WTC11 (cell line): Measurements from ENCODE around the gene SLPI. TPM values are rescaled to one million over a fixed set of nuclear protein-coding genes. Genes with fewer than 3 reads are reported as not detected.

ENCODE experiments used
- ATAC-seq: fragments of 200-7000 bp; cut with Tn5 transposase; 2 replicates; pipeline ENCODE4 v1.10.0; 2021; ENCODE audit warnings: mild to moderate bottlenecking, moderate library complexity
- CTCF ChIA-PET: fragments of 300-600 bp; sonication (Branson Sonifier 250); formaldehyde crosslinking; loops from one replicate; lab custom pipeline; 2021; ENCODE audit warnings: antibody characterized with exemption; lab: Charles Lee
- POLR2A ChIA-PET: fragments of 350-600 bp; sonication (Branson Sonifier 250); formaldehyde crosslinking; loops from one replicate; lab custom pipeline; 2021; ENCODE audit warnings: antibody characterized with exemption; lab: Charles Lee
- DNase-seq: peaks from one replicate; pipeline ENCODE4 v3.0.0; 2021; ENCODE audit warnings: low spot score
- H3K27ac Mint-ChIP-seq: 2 replicates; pipeline ENCODE4 v1.8.0; 2021; ENCODE audit warnings: mixed read lengths
- H3K27me3 Mint-ChIP-seq: 2 replicates; pipeline ENCODE4 v1.8.0; 2021; ENCODE audit warnings: low read depth, mild to moderate bottlenecking, moderate library complexity, mixed read lengths
- H3K36me3 Mint-ChIP-seq: 2 replicates; pipeline ENCODE4 v1.8.0; 2021; ENCODE audit warnings: mixed read lengths
- H3K4me1 Mint-ChIP-seq: 2 replicates; pipeline ENCODE4 v1.8.0; 2022; ENCODE audit warnings: mixed read lengths
- H3K4me3 Mint-ChIP-seq: 2 replicates; pipeline ENCODE4 v1.8.0; 2021; ENCODE audit warnings: mild to moderate bottlenecking, moderate library complexity, mixed read lengths
- H3K9me3 Mint-ChIP-seq: 2 replicates; pipeline ENCODE4 v1.8.0; 2021; ENCODE audit warnings: mixed read lengths
- AR ChIP-seq: fragments of 250-450 bp; sonication (Bioruptor Pico); IDR thresholded peaks from 2 replicates; pipeline ENCODE4 v1.9.0; 2021; ENCODE audit warnings: mild to moderate bottlenecking
- CBFB ChIP-seq: sonication (generic); formaldehyde crosslinking; IDR thresholded peaks from 2 replicates; pipeline ENCODE4 v1.8.1; 2022; ENCODE audit warnings: mild to moderate bottlenecking, low read depth, missing genetic modification reagents
- CREM ChIP-seq: sonication (generic); formaldehyde crosslinking; IDR thresholded peaks from 2 replicates; pipeline ENCODE4 v1.8.1; 2022; ENCODE audit warnings: mild to moderate bottlenecking, missing genetic modification reagents, moderate library complexity
- CTCF ChIP-seq: fragments of 200-600 bp; IDR thresholded peaks from 2 replicates; pipeline ENCODE4 v1.8.0; 2022; ENCODE audit warnings: antibody characterized with exemption
- ELF4 ChIP-seq: sonication (generic); formaldehyde crosslinking; IDR thresholded peaks from 2 replicates; pipeline ENCODE4 v1.8.1; 2022; ENCODE audit warnings: low read depth, mild to moderate bottlenecking, moderate library complexity, missing genetic modification reagents
- FOXP4 ChIP-seq: sonication (generic); formaldehyde crosslinking; IDR thresholded peaks from 2 replicates; pipeline ENCODE4 v1.8.0; 2022; ENCODE audit warnings: mild to moderate bottlenecking, missing genetic modification reagents
- MLX ChIP-seq: sonication (generic); formaldehyde crosslinking; IDR thresholded peaks from 2 replicates; pipeline ENCODE4 v1.8.1; 2023; ENCODE audit warnings: mild to moderate bottlenecking, missing genetic modification reagents, moderate library complexity
- NFATC4 ChIP-seq: fragments of 250-450 bp; sonication (Bioruptor Pico); IDR thresholded peaks from 2 replicates; pipeline ENCODE4 v1.9.0; 2021; ENCODE audit warnings: mild to moderate bottlenecking
- NFYB ChIP-seq: sonication (generic); formaldehyde crosslinking; conservative IDR thresholded peaks from 2 replicates; pipeline ENCODE4 v1.8.0; 2022; ENCODE audit warnings: low read depth, missing genetic modification reagents
- NR3C1 ChIP-seq: sonication (generic); formaldehyde crosslinking; conservative IDR thresholded peaks from 2 replicates; pipeline ENCODE4 v1.8.1; 2023; ENCODE audit warnings: low read depth, mild to moderate bottlenecking, missing genetic modification reagents
- RELA ChIP-seq: sonication (generic); formaldehyde crosslinking; IDR thresholded peaks from 2 replicates; pipeline ENCODE4 v1.8.1; 2022; ENCODE audit warnings: missing genetic modification reagents, mild to moderate bottlenecking, borderline replicate concordance
- ZBTB43 ChIP-seq: sonication (generic); formaldehyde crosslinking; IDR thresholded peaks from 2 replicates; pipeline ENCODE4 v1.8.1; 2023; ENCODE audit warnings: mild to moderate bottlenecking, missing genetic modification reagents
- ZNF263 ChIP-seq: sonication (generic); formaldehyde crosslinking; IDR thresholded peaks from 2 replicates; pipeline ENCODE4 v1.8.1; 2022; ENCODE audit warnings: low read depth, mild to moderate bottlenecking, moderate library complexity, missing genetic modification reagents
- ZSCAN18 ChIP-seq: fragments of 250-450 bp; sonication (Bioruptor Pico); IDR thresholded peaks from 2 replicates; pipeline ENCODE4 v2.1.2; 2022; ENCODE audit warnings: mild to moderate bottlenecking, moderate library complexity
- total RNA-seq: library from RNA; stranded (reverse); gene quantifications from 3 replicates; pipeline ENCODE4 v1.2.3, GENCODE V29; 2021

The SLPI gene
- total RNA-seq, 1 experiment from 2014 or later: 0.74 TPM

- TF ChIP-seq CTCF (no peak), AR (CRISPR knock-in tag) (no peak), NR3C1 (CRISPR knock-in tag) (no peak)
Measured at GRCh38 chr20:45266977-45267376, 12.6 kb upstream of the SLPI start (continued).

GRCh38 chr20:45263556-45264266 is 9.3 kb upstream of the SLPI start:
- Mint-ChIP-seq H3K27me3 (no peaks in the 10 kb centered on the region), H3K4me1 (peaks cover 6% of the 10 kb centered on the region), H3K36me3 (no peaks in the 10 kb centered on the region), H3K9me3 (no peaks in the 10 kb centered on the region), H3K4me3 (no peak overlapping the region), H3K27ac (no peak overlapping the region)
- CTCF ChIA-PET: no interaction called here
- POLR2A ChIA-PET: no interaction called here
- ATAC-seq (no peak), DNase-seq (no peak)
- no peak for TF ChIP-seq NR3C1 (CRISPR knock-in tag)

GRCh38 chr20:45258664-45259063 is 4.3 kb upstream of the SLPI start:
- CTCF ChIA-PET: interaction anchor here (1.2 to 2.4 kb wide), 3 partner anchors 32 to 120 kb away, joined by 3 to 10 read pairs (median 5); no protein-coding TSS in a partner anchor
- POLR2A ChIA-PET: no interaction called here
- Mint-ChIP-seq H3K9me3 (no peaks in the 10 kb centered on the region), H3K36me3 (no peaks in the 10 kb centered on the region), H3K4me1 (peaks cover 9% of the 10 kb centered on the region), H3K4me3 (no peak overlapping the region)
- ATAC-seq (peak; percentile 47), DNase-seq (no peak)
- TF ChIP-seq FOXP4 (CRISPR knock-in tag) (no peak), AR (CRISPR knock-in tag) (no peak), MLX (CRISPR knock-in tag) (no peak), CBFB (CRISPR knock-in tag) (no peak), ZSCAN18 (CRISPR knock-in tag) (no peak), RELA (CRISPR knock-in tag) (no peak), NFATC4 (CRISPR knock-in tag) (no peak), ZBTB43 (no peak), ELF4 (CRISPR knock-in tag) (no peak), NFYB (no peak), ZNF263 (no peak), CREM (CRISPR knock-in tag) (no peak)
- TF ChIP-seq, all 79 proteins: peak for 0
- Mint-ChIP-seq H3K27ac (no peak overlapping the region), H3K27me3 (no peaks in the 10 kb centered on the region)
